PC-9 (cell line): ENCODE measurements around the gene AHI1.

Experiments used
- EZH2 ChIP-seq: fragments of 200-600 bp; sonication (generic); IDR thresholded peaks from 2 replicates; pipeline ENCODE4 v1.8.0; 2017; ENCODE audit warnings: antibody characterized with exemption, low read depth
- TF ChIP-seq, protein P1 (sequence below): fragments of 200-600 bp; sonication (generic); conservative IDR thresholded peaks from 2 replicates; pipeline ENCODE4 v1.6.1; 2017; ENCODE audit warnings: mixed run types, antibody characterized with exemption, mild to moderate bottlenecking, moderate library complexity

DNA sequence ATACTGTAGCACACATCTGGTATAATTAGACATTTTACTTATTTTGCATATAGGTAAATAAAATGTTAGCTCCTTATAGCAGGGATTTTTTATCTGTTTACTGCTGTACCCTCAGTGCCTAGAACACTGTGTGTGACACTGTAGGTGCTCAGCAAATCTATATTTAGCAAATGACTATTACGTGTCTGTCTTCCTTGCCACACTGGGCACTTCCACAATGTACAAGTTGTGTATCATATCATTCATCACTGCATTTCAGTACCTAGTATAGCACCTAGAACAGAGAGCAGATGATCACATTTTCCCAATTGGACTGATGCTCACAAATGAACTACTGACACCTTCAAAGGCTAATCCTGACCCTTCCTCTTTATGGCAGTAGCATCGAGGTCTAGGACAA is 200.8 kb downstream of the AHI1 start:
- TF ChIP-seq, protein P1, sequence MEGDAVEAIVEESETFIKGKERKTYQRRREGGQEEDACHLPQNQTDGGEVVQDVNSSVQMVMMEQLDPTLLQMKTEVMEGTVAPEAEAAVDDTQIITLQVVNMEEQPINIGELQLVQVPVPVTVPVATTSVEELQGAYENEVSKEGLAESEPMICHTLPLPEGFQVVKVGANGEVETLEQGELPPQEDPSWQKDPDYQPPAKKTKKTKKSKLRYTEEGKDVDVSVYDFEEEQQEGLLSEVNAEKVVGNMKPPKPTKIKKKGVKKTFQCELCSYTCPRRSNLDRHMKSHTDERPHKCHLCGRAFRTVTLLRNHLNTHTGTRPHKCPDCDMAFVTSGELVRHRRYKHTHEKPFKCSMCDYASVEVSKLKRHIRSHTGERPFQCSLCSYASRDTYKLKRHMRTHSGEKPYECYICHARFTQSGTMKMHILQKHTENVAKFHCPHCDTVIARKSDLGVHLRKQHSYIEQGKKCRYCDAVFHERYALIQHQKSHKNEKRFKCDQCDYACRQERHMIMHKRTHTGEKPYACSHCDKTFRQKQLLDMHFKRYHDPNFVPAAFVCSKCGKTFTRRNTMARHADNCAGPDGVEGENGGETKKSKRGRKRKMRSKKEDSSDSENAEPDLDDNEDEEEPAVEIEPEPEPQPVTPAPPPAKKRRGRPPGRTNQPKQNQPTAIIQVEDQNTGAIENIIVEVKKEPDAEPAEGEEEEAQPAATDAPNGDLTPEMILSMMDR = no peak
- no peak for TF ChIP-seq EZH2
